ENCODE results near the gene PALLD.

The PALLD gene

DNA sequence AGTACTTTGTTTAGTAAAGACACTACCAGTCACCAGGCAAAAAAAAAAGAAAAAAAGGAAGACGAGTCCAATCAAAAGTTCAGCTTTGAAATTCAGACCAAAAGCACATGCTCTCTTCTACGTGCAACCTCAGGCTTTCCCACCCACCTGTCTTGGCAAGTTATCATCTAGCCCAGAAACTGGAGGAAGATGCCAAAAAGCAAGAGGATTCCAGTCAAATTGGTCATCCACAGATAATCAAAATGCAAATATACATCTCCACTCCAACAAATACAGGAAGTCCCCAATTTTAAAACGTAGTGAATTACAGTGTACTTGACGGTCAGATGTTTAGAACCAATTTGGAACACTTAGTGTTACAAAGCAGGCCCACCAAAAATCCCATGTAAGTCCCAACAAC, 96.5 kb downstream of the PALLD start:
- DNase-seq: no peak

GRCh38 chr4:168594121-168594520, 97.3 kb downstream of the PALLD start:
- no peak for DNase-seq

DNA sequence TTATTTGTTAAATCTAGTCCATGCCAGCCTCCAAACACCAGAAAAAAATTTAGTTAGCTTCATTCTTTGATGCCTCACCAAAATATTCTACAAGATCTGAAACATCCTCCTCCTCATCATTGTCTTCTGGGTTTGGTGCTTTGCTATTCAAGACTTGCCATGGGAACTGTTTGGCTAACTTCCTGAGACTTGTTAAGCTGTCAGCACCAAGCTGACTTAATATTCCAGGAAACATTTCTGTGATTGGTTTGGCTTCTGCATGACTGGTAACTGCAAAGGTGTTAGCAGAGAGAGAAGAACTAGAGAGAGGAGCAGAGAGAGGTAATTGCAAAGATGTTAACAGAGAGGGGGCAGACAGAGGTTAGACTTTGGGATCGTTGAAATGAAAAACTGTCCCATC, 101.3 kb downstream of the PALLD start:
- no peak for DNase-seq

GRCh38 chr4:168600796-168601583, 104.1 kb downstream of the PALLD start:
- DNase-seq: no peak

- no peak for DNase-seq
Measured at GRCh38 chr4:168601899-168602298, 105.0 kb downstream of the PALLD start.

DNA sequence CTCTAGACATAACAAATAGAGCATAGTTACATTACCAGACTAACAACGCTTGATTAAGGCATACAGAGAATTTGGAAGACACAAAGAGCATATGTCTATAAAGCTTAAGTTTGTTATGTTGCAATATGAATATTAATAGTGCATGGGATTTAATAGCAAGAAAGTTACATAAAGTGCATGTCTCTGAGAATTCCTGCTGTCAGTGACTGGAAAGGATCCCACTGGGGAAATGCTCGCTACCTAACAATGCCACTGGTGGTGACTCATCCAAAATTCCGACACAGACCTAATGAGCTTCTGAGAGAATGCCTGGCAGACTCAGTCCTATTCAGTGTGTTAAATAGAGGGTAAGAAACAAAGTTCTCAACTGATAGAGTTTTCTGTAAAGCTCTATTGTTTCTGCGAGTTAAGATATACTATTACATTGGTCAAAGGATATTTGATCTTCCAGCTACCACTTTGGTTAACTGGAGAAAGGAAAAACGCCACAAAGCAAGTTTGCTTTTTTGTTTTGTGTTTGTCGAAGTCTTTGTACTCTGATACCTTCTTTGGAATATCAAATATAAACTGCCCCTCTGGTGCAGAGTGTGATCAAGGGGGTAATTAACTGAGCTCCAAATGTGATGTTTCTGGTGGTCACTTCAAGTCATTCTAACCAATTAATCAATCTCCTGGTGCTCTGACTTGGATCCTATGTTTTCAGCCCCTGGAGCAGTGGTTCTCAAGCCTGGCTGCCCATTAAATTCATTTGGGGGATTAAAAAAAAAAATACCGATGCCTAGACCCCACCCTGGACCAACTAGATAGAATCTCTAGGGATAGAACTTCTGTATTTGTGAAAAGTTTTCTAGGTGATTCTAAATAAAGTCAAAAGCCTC, 107.9 kb downstream of the PALLD start:
- peak in 1 of 2 donors; percentile 25 for DNase-seq

DNA sequence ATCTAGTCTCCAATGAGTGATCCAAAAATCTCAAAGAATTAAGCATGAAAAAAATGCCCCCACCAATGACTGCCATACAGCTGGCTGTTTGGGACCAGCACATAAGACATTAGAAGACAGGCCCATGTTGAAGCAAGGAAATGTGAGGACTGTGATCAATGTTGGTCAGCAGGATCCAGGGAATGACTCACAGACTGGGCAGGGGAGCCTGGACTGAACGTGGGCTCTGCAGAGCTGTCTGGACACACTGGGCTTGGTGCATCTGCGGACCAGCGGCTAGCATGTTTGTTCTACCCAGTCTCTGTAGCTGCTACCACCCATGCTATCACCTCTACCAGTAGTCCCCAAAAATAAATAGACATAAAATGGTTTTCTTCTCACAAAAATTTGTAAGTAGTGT, 108.6 kb downstream of the PALLD start:
- no peak for DNase-seq

DNA sequence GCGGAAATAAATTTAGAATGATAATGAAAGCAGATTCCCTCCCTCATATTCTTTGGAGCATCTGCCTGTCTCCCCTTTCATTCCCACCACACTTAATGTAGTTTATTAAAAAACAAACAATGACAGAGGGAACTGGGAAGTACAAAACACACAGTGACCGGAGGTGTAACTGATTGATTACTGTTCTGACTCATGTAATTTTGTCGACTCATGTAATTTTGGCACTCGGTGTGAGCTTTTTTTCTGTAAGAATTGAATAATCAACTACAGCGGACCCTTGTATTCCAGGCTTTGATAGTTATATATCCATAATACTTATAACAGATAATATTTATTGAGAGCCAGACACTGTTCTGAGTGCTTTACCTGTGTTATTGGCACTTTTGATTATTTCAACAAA, 110.4 kb downstream of the PALLD start:
- DNase-seq: no peak

DNA sequence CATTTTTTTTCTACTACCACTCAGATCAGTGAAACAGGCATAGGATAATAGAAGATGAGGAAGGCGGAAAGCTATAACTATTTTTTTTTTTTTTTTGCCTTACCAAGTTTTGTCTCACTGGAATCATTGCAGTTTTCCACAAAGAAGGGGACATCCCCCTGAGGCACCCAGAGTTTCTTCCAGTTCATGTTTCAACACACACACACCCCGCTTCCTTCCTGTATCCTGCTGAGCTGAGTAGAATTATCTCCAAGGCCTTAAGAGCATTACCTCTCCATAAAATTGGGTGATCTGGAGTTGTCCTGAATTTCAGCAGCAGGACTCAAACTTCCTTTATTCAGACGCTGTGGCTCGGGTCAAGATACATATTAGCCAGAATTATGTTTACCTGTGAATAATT, 111.9 kb downstream of the PALLD start:
- no peak for DNase-seq

DNA sequence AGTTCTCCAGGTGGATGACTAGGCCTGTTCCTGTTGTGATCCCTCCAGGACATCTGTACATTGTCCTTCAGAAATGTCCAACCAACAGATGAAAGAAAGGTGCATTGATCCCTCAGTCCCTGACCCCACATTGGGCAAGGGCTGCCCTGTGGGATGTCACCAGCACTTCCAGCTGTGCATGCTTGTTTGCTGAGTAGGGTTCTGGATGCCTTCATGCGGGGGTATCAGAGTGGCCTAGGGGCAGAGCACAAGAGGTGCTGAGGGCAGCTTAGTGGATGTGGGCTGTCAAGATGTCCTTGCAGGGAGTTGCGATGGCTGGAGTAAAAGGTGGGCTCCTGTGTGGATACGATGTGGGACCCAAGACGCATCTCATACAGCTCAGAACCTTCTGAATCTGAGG, 112.5 kb downstream of the PALLD start:
- no peak for DNase-seq

- no peak for DNase-seq
Measured at GRCh38 chr4:168610911-168611530, 114.2 kb downstream of the PALLD start.

DNA sequence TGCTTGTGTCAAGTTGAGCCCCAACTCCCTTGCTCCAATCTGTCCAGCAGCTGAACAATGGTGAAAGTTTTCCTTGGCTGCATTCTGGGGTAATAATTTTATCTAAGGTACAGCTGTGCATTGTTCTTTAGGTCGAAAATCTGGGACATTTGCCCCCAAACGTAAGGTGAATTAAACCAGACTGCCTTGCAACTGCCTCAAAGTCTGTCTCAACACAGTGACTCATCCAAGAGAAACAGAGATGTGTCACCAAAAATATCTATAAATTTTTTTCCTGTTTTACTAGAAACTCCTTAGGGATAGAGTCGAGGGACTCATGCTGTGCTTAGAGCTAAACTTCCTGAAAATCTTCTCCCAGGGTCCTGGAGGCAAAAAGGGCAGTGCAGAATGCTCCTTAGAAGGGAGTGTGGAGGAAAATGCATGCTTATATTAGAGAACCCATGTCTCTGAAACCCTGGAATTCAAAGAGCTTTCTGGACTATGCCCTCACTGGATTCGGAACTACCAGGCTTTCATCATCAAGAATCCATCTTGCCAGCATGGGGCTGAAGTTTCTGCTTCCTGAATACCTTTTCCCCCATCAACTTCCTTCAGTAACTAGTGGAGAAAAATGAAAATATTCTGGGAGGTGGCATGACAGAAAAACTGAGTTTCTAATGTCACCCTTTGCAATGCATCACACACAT, 115.7 kb downstream of the PALLD start:
- DNase-seq: no peak

DNA sequence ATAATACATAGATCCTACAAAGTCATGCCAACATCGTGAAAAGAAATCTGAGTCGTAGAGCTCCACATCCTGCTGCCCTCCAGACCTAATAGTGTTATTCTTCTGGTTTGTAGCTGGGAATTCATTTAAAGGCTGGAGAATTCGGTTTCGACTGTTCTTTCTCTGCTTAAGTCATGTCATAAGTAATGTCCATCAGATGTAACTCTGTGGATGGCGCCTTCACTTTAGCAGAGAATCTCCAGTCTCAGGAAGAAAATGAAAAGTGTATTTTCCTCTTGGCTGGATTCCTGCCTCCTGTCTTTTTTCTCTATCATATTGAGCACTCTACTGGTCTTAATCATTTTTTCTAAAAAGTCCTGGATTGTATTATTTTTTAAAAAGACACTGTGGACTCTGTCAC, 117.0 kb downstream of the PALLD start:
- no peak for DNase-seq

- no peak for DNase-seq
Measured at GRCh38 chr4:168614281-168615057, 117.6 kb downstream of the PALLD start.

GRCh38 chr4:168615294-168616065, 118.6 kb downstream of the PALLD start:
- no peak for DNase-seq

DNA sequence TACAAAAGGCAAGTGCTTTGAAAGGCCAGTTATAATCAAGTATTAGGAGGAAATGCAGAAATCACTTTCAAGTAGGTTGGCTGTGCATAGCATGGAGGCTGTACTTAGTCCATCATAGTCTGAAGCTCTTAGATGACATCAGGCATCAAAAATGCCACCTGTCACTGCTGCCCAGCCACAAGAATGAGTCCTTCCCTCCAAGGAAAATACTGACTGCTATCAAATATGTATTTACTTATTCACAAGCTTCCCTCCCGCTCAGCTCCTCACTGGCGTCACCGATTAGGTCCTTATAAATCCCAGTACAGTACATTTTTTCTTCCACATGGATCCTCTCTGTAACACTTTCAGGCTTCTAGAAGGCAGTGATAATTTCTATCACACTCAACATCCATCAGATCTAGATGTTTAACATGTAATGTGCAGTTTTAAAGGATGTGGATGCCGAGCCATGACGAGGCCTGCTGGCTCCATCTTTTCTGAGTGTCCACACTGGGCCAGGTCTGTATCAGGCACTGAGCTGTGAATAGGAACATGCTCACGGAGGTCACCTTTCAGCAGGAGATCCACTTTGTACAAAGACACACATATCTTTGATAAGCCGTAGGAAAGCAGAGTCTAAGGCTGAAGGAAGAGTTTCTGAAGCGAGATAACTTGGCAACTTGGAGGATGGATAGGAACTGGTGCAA, 121.9 kb downstream of the PALLD start:
- DNase-seq: no peak

DNA sequence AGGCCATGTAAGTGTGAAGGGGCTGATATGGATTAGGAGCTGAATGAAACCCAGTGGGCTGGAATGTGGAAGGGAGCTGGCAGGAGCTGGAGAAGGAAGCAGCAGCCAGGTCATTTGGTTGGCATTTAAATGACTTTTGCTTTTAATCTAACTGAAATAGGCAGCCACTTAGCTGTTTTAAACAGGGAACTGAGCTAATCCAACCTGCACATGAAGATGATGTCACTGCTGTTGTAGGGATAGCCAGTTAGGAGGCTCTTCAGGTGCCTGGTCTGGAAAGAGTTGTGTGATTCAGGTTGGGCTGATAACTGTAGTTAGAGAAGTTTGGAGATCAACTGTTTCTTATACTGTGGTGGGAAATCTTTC, 122.4 kb downstream of the PALLD start:
- no peak for DNase-seq

- no peak for DNase-seq
Measured at GRCh38 chr4:168621806-168622589, 125.1 kb downstream of the PALLD start.

DNA sequence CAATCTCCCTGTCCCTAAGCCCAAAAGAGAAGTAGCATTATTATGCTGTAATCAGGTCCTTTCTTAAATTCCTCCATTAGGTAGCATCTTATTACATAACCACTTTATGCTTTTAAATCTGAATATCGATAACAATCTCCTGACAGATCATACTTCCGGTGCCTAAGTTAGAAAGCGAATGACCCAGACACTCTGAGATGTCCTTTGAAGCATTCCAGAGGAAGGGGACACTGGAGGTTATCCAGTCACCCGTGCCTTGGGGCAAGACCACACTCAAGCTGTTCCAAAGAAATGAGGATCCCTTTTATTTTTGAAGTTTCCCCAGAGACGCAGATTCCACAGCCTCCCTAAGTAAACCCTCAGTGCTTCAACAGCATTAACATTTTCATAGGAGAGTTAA, 125.7 kb downstream of the PALLD start:
- DNase-seq: no peak

DNA sequence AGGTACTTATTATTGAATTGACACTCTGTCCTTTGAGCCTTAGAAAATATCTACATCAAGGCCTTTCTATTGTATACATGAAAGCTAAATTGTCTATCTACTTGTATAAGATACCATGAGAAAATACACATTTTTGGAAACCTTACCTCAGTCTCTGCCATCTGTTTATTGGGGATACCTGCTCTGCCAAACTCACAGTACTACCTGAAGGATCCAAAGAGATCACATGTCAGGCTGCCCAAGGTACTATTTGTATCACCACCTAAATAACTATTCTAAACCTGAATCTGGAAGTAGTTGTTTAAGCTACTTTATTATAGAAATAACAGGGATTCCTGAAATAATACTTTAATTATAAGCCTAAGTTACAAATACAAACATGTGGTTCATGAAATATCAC, 126.2 kb downstream of the PALLD start:
- no peak for DNase-seq
